Right cardiac atrium (tissue), 5 donors: Measurements from ENCODE around the gene FMO5. TPM values are rescaled to one million over a fixed set of nuclear protein-coding genes. Genes with fewer than 3 reads are reported as not detected.
"Not testable (repeated sequence)": the region's sequence is repeated elsewhere in the genome, so short reads cannot be mapped to it uniquely, and the experiment has no call there.

Source experiments
- ATAC-seq, 2 donors: fragments of 200-7000 bp; cut with Tn5 transposase; one replicate each; pipeline versions ENCODE4 v1.8.0 to v1.9.1; 2020; ENCODE audit warnings: moderate library complexity in 2 of 2, mild to moderate bottlenecking in 1 of 2
- DNase-seq, 3 donors: peaks; one replicate each; pipeline ENCODE4 v3.0.0-alpha.2; 2020
- H3K27ac ChIP-seq: one replicate; pipeline ENCODE4 v1.5.1; 2013; ENCODE audit warnings: mild to moderate bottlenecking, low read length, control low read depth, moderate library complexity
- H3K27me3 ChIP-seq: one replicate; pipeline ENCODE4 v1.6.1; 2013; ENCODE audit not compliant: control insufficient read depth, insufficient read depth
- H3K4me1 ChIP-seq: one replicate; pipeline ENCODE4 v1.6.1; 2013; ENCODE audit warnings: low read length; ENCODE audit not compliant: control insufficient read depth, insufficient read depth
- H3K4me3 ChIP-seq: one replicate; pipeline ENCODE4 v1.5.1; 2013; ENCODE audit warnings: low read length, control low read depth
- H3K9me3 ChIP-seq: one replicate; pipeline ENCODE4 v1.6.1; 2013; ENCODE audit warnings: low read length; ENCODE audit not compliant: control insufficient read depth
- WGBS: extraction: QIAGEN DNeasy Blood & Tissue Kit; methylation state at CpG from one replicate; pipeline ENCODE4 v1.1.7; 2013; 5-methylcytosine and 5-hydroxymethylcytosine counted together
- intact Hi-C, 4 donors: fragments of 100-400 bp; cut with DNase I; formaldehyde crosslinking; loops; one replicate each; pipeline versions ENCODE4 v1.11.0 to v1.14.0; 2022 to 2023
- polyA plus RNA-seq: library from polyadenylated mRNA; stranded (reverse); fragments of 200-250 nt; gene quantifications from one replicate; pipeline ENCODE4 v1.2.3, GENCODE V29; 2013
- total RNA-seq, 4 donors: library from RNA; stranded (reverse); fragmentation: NEBNext Ultra II Directional; extraction: Animal tissue kit (Norgen Biotek cat#: 25700); gene quantifications; one replicate each; pipeline ENCODE4 v1.2.1, GENCODE V29; 2021
- donor health status: healthy with polysubstance abuse.
- donor health status: DM: no; HTN: yes; CAD: no.
- donor health status: DM: no; HTN: no; CAD: no.
- donor health status: DM: no; HTN: yes; CAD: no; lungs with severe emphysema.
- donor health status: DM: yes; HTN: yes; CAD: no.

Gene FMO5
- total and polyA plus RNA-seq, 5 donors = 1.1 to 3.1 (median 1.5) TPM

GRCh38 chr1:147247656-147248238 lies 22.6 kb upstream of the FMO5 start:
- Histone ChIP-seq H3K9me3 (no peaks in the 10 kb centered on the region), H3K4me3 (no peak overlapping the region), H3K4me1 (peaks cover 2% of the 10 kb centered on the region), H3K27me3 (no peaks in the 10 kb centered on the region), H3K27ac (no peak overlapping the region)
- WGBS = 91% methylated on average over 4 of the region's 4 CpGs
- intact Hi-C loops = no loop called here
- ATAC-seq = no peak
- no peak for DNase-seq

- WGBS = 72% methylated on average over 2 of the region's 2 CpGs
- Histone ChIP-seq H3K27ac (no peak overlapping the region), H3K4me3 (no peak overlapping the region), H3K9me3 (no peaks in the 10 kb centered on the region), H3K27me3 (no peaks in the 10 kb centered on the region), H3K4me1 (peaks cover 2% of the 10 kb centered on the region)
- intact Hi-C loops = no loop called here
- ATAC-seq = no peak
- DNase-seq = no peak
Observed at GRCh38 chr1:147246910-147247655, 21.9 kb upstream of the FMO5 start.

- Histone ChIP-seq H3K9me3 (no peaks in the 10 kb centered on the region), H3K4me1 (peaks cover 2% of the 10 kb centered on the region), H3K27me3 (no peaks in the 10 kb centered on the region), H3K27ac (no peak overlapping the region), H3K4me3 (no peak overlapping the region)
- ATAC-seq (no peak), DNase-seq (no peak)
- 94% methylated on average over 2 of the region's 2 CpGs for WGBS
- intact Hi-C loops = no loop called here
Observed at GRCh38 chr1:147246044-147246690, 21.0 kb upstream of the FMO5 start.

DNA sequence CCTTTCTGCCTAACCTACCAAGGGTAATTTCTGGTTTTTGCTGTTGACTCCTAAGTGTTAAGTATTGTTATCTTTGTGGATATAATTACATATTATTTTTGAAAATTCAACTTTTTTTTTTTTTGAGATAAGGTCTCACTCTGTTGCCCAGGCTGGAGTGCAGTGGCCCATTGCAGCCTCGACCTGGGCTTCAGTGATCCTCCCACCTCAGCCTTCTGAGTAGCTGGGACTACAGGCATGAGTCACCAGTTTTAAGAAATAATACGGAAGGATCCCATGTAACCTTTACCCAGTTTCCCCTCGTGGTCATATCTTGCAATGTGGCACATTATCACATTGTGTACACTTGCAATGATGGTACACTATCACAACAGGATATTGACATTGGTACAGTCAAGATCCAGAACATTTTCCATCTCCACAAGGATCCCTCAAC lies 20.5 kb upstream of the FMO5 start:
- Histone ChIP-seq H3K4me1 (peaks cover 2% of the 10 kb centered on the region), H3K27ac (no peak overlapping the region), H3K9me3 (no peaks in the 10 kb centered on the region), H3K4me3 (no peak overlapping the region), H3K27me3 (no peaks in the 10 kb centered on the region)
- DNase-seq (no peak), ATAC-seq (no peak)
- WGBS = 78% methylated on average over 3 of the region's 3 CpGs
- intact Hi-C loops = no loop called here

GRCh38 chr1:147245129-147245528 lies 20.0 kb upstream of the FMO5 start:
- no peak for DNase-seq
- ATAC-seq = no peak
- WGBS = 93% methylated on average over 6 of the region's 6 CpGs
- Histone ChIP-seq H3K4me3 (no peak overlapping the region), H3K9me3 (no peaks in the 10 kb centered on the region), H3K27ac (no peak overlapping the region), H3K27me3 (no peaks in the 10 kb centered on the region), H3K4me1 (peaks cover 2% of the 10 kb centered on the region)
- intact Hi-C loops = no loop called here

DNA sequence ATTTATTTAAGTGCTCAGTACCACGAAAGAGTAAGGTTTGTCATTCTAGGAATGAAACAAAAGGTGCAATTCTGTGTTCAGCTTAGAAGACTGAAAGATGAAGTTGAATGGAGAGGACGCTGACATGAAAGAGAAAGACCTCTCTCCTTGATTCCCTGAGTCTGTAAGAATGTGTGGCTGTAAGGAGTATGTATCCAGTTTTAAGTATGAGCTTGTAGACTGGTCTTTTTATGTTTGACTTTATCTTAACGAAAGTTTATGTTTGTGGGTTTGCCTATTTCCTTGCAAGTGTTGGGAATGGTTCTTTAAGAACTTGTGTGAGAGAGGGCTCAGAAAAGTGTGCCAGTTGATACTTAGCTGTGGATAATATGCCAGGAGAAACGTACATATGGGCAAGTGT lies 18.7 kb upstream of the FMO5 start:
- WGBS = 14% methylated on average over 4 of the region's 4 CpGs
- Histone ChIP-seq H3K9me3 (no peaks in the 10 kb centered on the region), H3K27me3 (no peaks in the 10 kb centered on the region), H3K4me1 (peaks cover 2% of the 10 kb centered on the region), H3K4me3 (peak overlapping the region; percentile 90), H3K27ac (no peak overlapping the region)
- intact Hi-C loops = loop anchor here in 2 of 4 donors (2.0 to 5.0 kb wide), 2 partner anchors 71 to 72 kb away; partner anchors contain the start of gene PRKAB2 (in 2 of the 2)
- ATAC-seq = no peak
- DNase-seq = no peak

GRCh38 chr1:147243228-147243685 lies 18.1 kb upstream of the FMO5 start:
- H3K27ac ChIP-seq = peak overlapping the region; percentile 50
- peak; percentile 20 to 34 for ATAC-seq
- no peaks in the 10 kb centered on the region for H3K27me3 ChIP-seq
- intact Hi-C loops = loop anchor here in 2 of 4 donors (2.0 to 5.0 kb wide), 2 partner anchors 70 to 71 kb away; partner anchors contain the start of gene PRKAB2 (in 2 of the 2)
- peaks cover 2% of the 10 kb centered on the region for H3K4me1 ChIP-seq
- peak overlapping the region; percentile 90 for H3K4me3 ChIP-seq
- peak in 2 of 3 donors; percentile 64 to 69 for DNase-seq
- H3K9me3 ChIP-seq = no peaks in the 10 kb centered on the region
- under 1% methylated on average over 30 of the region's 30 CpGs for WGBS

- DNase-seq (peak; percentile 97 to 99 (median 98)), ATAC-seq (peak; percentile 98 to 99)
- WGBS = under 1% methylated on average over 82 of the region's 82 CpGs
- no peaks in the 10 kb centered on the region for H3K9me3 ChIP-seq
- no peaks in the 10 kb centered on the region for H3K27me3 ChIP-seq
- peaks cover 2% of the 10 kb centered on the region for H3K4me1 ChIP-seq
- H3K4me3 ChIP-seq = peak within 1 kb of the TSS; percentile 90
- H3K27ac ChIP-seq = peak within 1 kb of the TSS; percentile 93
- intact Hi-C loops = loop anchor here in 3 of 4 donors (1.0 to 5.0 kb wide), 3 partner anchors 70 kb away; partner anchors contain the start of gene PRKAB2 (in 3 of the 3)
Observed at GRCh38 chr1:147242449-147243227, 17.5 kb upstream of the FMO5 start, which contains the start of gene CHD1L. CHD1L (plus strand) TSS chr1:147242684; CDS start chr1:147242704, 20 bp downstream.

GRCh38 chr1:147241934-147242448 lies 16.9 kb upstream of the FMO5 start:
- Histone ChIP-seq H3K4me3 (peak overlapping the region; percentile 9), H3K27ac (peak overlapping the region; percentile 28), H3K27me3 (no peaks in the 10 kb centered on the region), H3K9me3 (no peaks in the 10 kb centered on the region), H3K4me1 (peaks cover 2% of the 10 kb centered on the region)
- intact Hi-C loops = loop anchor here in 3 of 4 donors (1.0 to 5.0 kb wide), 3 partner anchors 69 to 70 kb away; partner anchors contain the start of gene PRKAB2 (in 3 of the 3)
- no peak for ATAC-seq
- 29% methylated on average over 9 of the region's 9 CpGs for WGBS
- DNase-seq = no peak

GRCh38 chr1:147240131-147240721 lies 15.1 kb upstream of the FMO5 start:
- H3K4me1 ChIP-seq, H3K4me3 ChIP-seq, H3K27me3 ChIP-seq, H3K27ac ChIP-seq, ATAC-seq, DNase-seq, H3K9me3 ChIP-seq: not testable (repeated sequence)
- WGBS = 88% methylated on average over 5 of the region's 5 CpGs
- intact Hi-C loops = loop anchor here in 1 of 4 donors (5.0 kb wide), 1 partner anchor 68 kb away; the partner anchor contains the start of gene PRKAB2
